GM12878 (cell line): ENCODE measurements around the gene NFKBIB. TPM values are rescaled to one million over a fixed set of nuclear protein-coding genes. Genes with fewer than 3 reads are reported as not detected.
A peak's percentile ranks its signal among the peaks of the same experiment; 100 is the strongest.

Experiments
- ATF2 ChIP-seq: IDR thresholded peaks from 2 replicates; pipeline ENCODE4 v1.6.1; 2012; ENCODE audit warnings: low read length, inconsistent platforms
- ATF7 ChIP-seq: fragments of 450-650 bp; IDR thresholded peaks from 2 replicates; pipeline ENCODE4 v1.6.1; 2016; ENCODE audit warnings: low read depth, mild to moderate bottlenecking
- CEBPZ ChIP-seq: fragments of 150-350 bp; IDR thresholded peaks from 2 replicates; pipeline ENCODE4 v1.6.1; 2016; ENCODE audit warnings: low read depth, low read length
- E4F1 ChIP-seq: fragments of 450-650 bp; IDR thresholded peaks from 2 replicates; pipeline ENCODE4 v1.6.1; 2018; ENCODE audit warnings: borderline replicate concordance, mild to moderate bottlenecking; ENCODE audit not compliant: partially characterized antibody
- ETV6 ChIP-seq, 2 experiments: fragments of 450-650 bp in 1 of 2; IDR thresholded peaks in 1 of 2; conservative IDR thresholded peaks in 1 of 2; 2 replicates each; pipeline ENCODE4 v1.6.1; 2014; ENCODE audit warnings: antibody characterized with exemption in 1 of 2, borderline replicate concordance in 1 of 2, low read depth in 1 of 2, mild to moderate bottlenecking in 1 of 2, moderate library complexity in 1 of 2
- HDAC2 ChIP-seq: fragments of 200-600 bp; sonication (generic); IDR thresholded peaks from 2 replicates; pipeline ENCODE4 v1.6.1; 2017
- IKZF1 ChIP-seq: fragments of 450-650 bp; conservative IDR thresholded peaks from 2 replicates; pipeline ENCODE4 v1.6.1; 2017; ENCODE audit warnings: antibody characterized with exemption, mild to moderate bottlenecking
- IKZF2 ChIP-seq, 2 experiments: fragments of 450-650 bp; IDR thresholded peaks; 2 replicates each; pipeline ENCODE4 v1.6.1; 2017; ENCODE audit warnings: mild to moderate bottlenecking in 2 of 2, moderate library complexity in 2 of 2
- IRF5 ChIP-seq: fragments of 450-650 bp; IDR thresholded peaks from 2 replicates; pipeline ENCODE4 v1.6.1; 2017; ENCODE audit warnings: borderline replicate concordance
- NR2F1 ChIP-seq: fragments of 450-650 bp; conservative IDR thresholded peaks from 2 replicates; pipeline ENCODE4 v1.6.1; 2017; ENCODE audit warnings: mild to moderate bottlenecking
- PAX8 ChIP-seq: fragments of 450-650 bp; IDR thresholded peaks from 2 replicates; pipeline ENCODE4 v1.6.1; 2017; ENCODE audit warnings: mild to moderate bottlenecking, moderate library complexity
- RB1 ChIP-seq: fragments of 450-650 bp; formaldehyde crosslinking; IDR thresholded peaks from 2 replicates; pipeline ENCODE4 v1.6.1; 2017; ENCODE audit warnings: mild to moderate bottlenecking, borderline replicate concordance
- REST ChIP-seq: IDR thresholded peaks from 2 replicates; pipeline ENCODE4 v1.6.1; 2012; ENCODE audit warnings: mild to moderate bottlenecking, low read depth, low read length
- SIX5 ChIP-seq: IDR thresholded peaks from 2 replicates; pipeline ENCODE4 v1.6.1; 2011; ENCODE audit warnings: mild to moderate bottlenecking, low read depth, low read length, moderate library complexity; ENCODE audit not compliant: severe bottlenecking
- USF1 ChIP-seq: IDR thresholded peaks from 2 replicates; pipeline ENCODE4 v1.6.1; 2011; ENCODE audit warnings: borderline replicate concordance, low read depth, mild to moderate bottlenecking, moderate library complexity, mixed read lengths, low read length; ENCODE audit not compliant: insufficient read depth; ENCODE audit errors: extremely low read length
- ZSCAN29 ChIP-seq: fragments of 450-650 bp; IDR thresholded peaks from 2 replicates; pipeline ENCODE4 v1.6.1; 2017; ENCODE audit warnings: mild to moderate bottlenecking, moderate library complexity
- polyA plus RNA-seq, 11 experiments: library from polyadenylated mRNA; depleted of rRNA in 4 of 11; unstranded in 6 of 11; stranded (reverse) in 5 of 11; fragments of >200 nt; fragmentation: Nextera tagmentation in 4 of 11; fragmentation: Illumina TruSeq in 1 of 11; extraction: Ambion mirVana in 4 of 11; extraction: Trizol in 1 of 11; gene quantifications; 1 replicate in 1 of 11; 2 replicates in 10 of 11; pipeline versions ENCODE4 v1.2.1 to v1.2.3, GENCODE V29; 2011 to 2016; ENCODE audit warnings: inconsistent platforms in 2 of 11, missing spikeins in 2 of 11, low read depth in 1 of 11
- total RNA-seq, 4 experiments: library from RNA; depleted of rRNA in 3 of 4; stranded (reverse); fragments of >200 nt in 3 of 4; fragmentation: Illumina TruSeq in 1 of 4; extraction: Trizol in 1 of 4; gene quantifications; 2 replicates each; pipeline versions ENCODE4 v1.2.1 to v1.2.3, GENCODE V29; 2013 to 2021

Gene NFKBIB
- total and polyA plus RNA-seq, 10 of the 15 experiments (the other 5 are each of a cell fraction or from before 2014, with no cell fraction given), result 1.2 to 60.9 (median 31.0) TPM

GRCh38 chr19:38851622-38852230 lies 48.0 kb upstream of the NFKBIB start (continued):
- TF ChIP-seq REST (peak; percentile 23; the same call in 1 of the 2 replicates), IKZF1 (no peak; the same call in 1 of the 2 replicates), E4F1 (no peak), NR2F1 (no peak; the same call in 1 of the 2 replicates), ETV6 (conservative IDR thresholded peaks at IDR 0.05 in 1 of 2, IDR thresholded peaks at IDR 0.05 in 1 of 2; ENCODE audit: borderline replicate concordance in 1 of 2, low read depth in 1 of 2) (no peak), USF1 (peak; percentile 92), CEBPZ (no peak), ZSCAN29 (no peak), IRF5 (no peak), HDAC2 (no peak), IKZF2 (IDR thresholded peaks at IDR 0.05) (no peak; a peak in 1 of 4 replicates), ATF7 (peak; percentile 55; the same call in 1 of the 2 replicates), SIX5 (no peak), ATF2 (no peak), RB1 (peak; percentile 59; the same call in 1 of the 2 replicates), PAX8 (no peak)
